Stomach (tissue), 4 donors: ENCODE measurements around the gene TOM1.

Source experiments
- CTCF ChIP-seq, 7 experiments: fragments of 450-650 bp in 4 of 7; fragments of 200-600 bp in 3 of 7; sonication (generic) in 3 of 7; IDR thresholded peaks; one replicate each; pipeline ENCODE4 v1.5.1; 2016 to 2019; ENCODE audit warnings: antibody characterized with exemption in 7 of 7, control low read depth in 2 of 7, mild to moderate bottlenecking in 1 of 7
- EP300 ChIP-seq: sonication (generic); formaldehyde crosslinking; IDR thresholded peaks from one replicate; pipeline ENCODE4 v1.6.1; 2017; ENCODE audit warnings: antibody characterized with exemption
- POLR2A ChIP-seq, 4 donors: fragments of 450-650 bp; IDR thresholded peaks; one replicate each; pipeline ENCODE4 v1.6.1; 2016; ENCODE audit warnings: antibody characterized with exemption in 4 of 4, control low read depth in 2 of 4, mild to moderate bottlenecking in 1 of 4, moderate library complexity in 1 of 4
- POLR2AphosphoS5 ChIP-seq, 3 donors: sonication (generic); formaldehyde crosslinking; IDR thresholded peaks; one replicate each; pipeline ENCODE4 v1.6.1; 2016; ENCODE audit warnings: antibody characterized with exemption in 3 of 3

GRCh38 chr22:35307892-35308291 lies 8.2 kb downstream of the TOM1 start:
- TF ChIP-seq POLR2A (IDR thresholded peaks at IDR 0.05) (no peak), CTCF (IDR thresholded peaks at IDR 0.05) (no peak), POLR2AphosphoS5 (IDR thresholded peaks at IDR 0.05) (no peak), EP300 (no peak)
